AG09309 (cell line): ENCODE results near the gene SSUH2.
A peak's percentile ranks its signal among the peaks of the same experiment; 100 is the strongest.

Experiments used
- DNase-seq: peaks from one replicate; pipeline ENCODE4 v3.0.0-alpha.2; 2010; ENCODE audit warnings: low read depth
- H3K4me3 ChIP-seq: 2 replicates; pipeline ENCODE4 v1.5.1; 2011; ENCODE audit warnings: mild to moderate bottlenecking, low read depth, low read length, moderate library complexity; ENCODE audit not compliant: control insufficient read depth
- CTCF ChIP-seq: IDR thresholded peaks from 2 replicates; pipeline ENCODE4 v1.5.1; 2011; ENCODE audit warnings: mild to moderate bottlenecking, low read depth, low read length, inconsistent platforms; ENCODE audit not compliant: insufficient read depth, control insufficient read depth; ENCODE audit errors: missing control alignments

SSUH2 gene

GRCh38 chr3:8673083-8673737, 28.6 kb upstream of the SSUH2 start:
- no peak for TF ChIP-seq CTCF
- no peak overlapping the region for H3K4me3 ChIP-seq
- DNase-seq = no peak

GRCh38 chr3:8669019-8669418, 24.4 kb upstream of the SSUH2 start:
- TF ChIP-seq CTCF = no peak
- H3K4me3 ChIP-seq = no peak overlapping the region
- DNase-seq = no peak

- no peak for DNase-seq
- no peak overlapping the region for H3K4me3 ChIP-seq
- no peak for TF ChIP-seq CTCF
Observed at GRCh38 chr3:8668216-8668615, 23.6 kb upstream of the SSUH2 start.

GRCh38 chr3:8667463-8668091, 23.0 kb upstream of the SSUH2 start:
- TF ChIP-seq CTCF = no peak
- no peak overlapping the region for H3K4me3 ChIP-seq
- no peak for DNase-seq

GRCh38 chr3:8665407-8665896, 20.9 kb upstream of the SSUH2 start:
- no peak overlapping the region for H3K4me3 ChIP-seq
- TF ChIP-seq CTCF = no peak
- DNase-seq = no peak

GRCh38 chr3:8663177-8664061, 18.8 kb upstream of the SSUH2 start:
- DNase-seq = peak; percentile 41
- H3K4me3 ChIP-seq = no peak overlapping the region
- TF ChIP-seq CTCF = peak; percentile 69
